ENCODE results near the gene ABCA1. TPM values are rescaled to one million over a fixed set of nuclear protein-coding genes. Genes with fewer than 3 reads are reported as not detected.

The ABCA1 gene
- total RNA-seq, 1 donor from 2014 or later, result 30.7 TPM

- Histone ChIP-seq H3K36me3 (peaks cover 0 to 97% of the 10 kb centered on the region in 2 donors), H3K4me3 (no peak overlapping the region), H3K27me3 (no peaks in the 10 kb centered on the region), H3K9me3 (no peaks in the 10 kb centered on the region), H3K4me1 (no peaks in the 10 kb centered on the region), H3K27ac (no peak overlapping the region)
- no peak for DNase-seq (ENCODE audit: extremely low spot score in 2 of 2)
- no peak for TF ChIP-seq POLR2AphosphoS5 (IDR thresholded peaks at IDR 0.05; ENCODE audit: insufficient read depth in 1 of 2, low read depth in 1 of 2)
- no peak for TF ChIP-seq POLR2A (IDR thresholded peaks at IDR 0.05)
- TF ChIP-seq CTCF (IDR thresholded peaks at IDR 0.05), result no peak
- intact Hi-C loops (cut with DNase I), result no loop called here
These were observed 125.0 kb downstream of the ABCA1 start for GRCh38 chr9:104802906-104803305.

GRCh38 chr9:104802110-104802509, 125.8 kb downstream of the ABCA1 start:
- Histone ChIP-seq H3K27ac (no peak overlapping the region), H3K27me3 (no peaks in the 10 kb centered on the region), H3K9me3 (no peaks in the 10 kb centered on the region), H3K36me3 (peaks cover 0 to 99% of the 10 kb centered on the region in 2 donors), H3K4me1 (no peaks in the 10 kb centered on the region), H3K4me3 (no peak overlapping the region)
- DNase-seq (ENCODE audit: extremely low spot score in 2 of 2), result no peak
- intact Hi-C loops (cut with DNase I), result no loop called here
- no peak for TF ChIP-seq POLR2AphosphoS5 (IDR thresholded peaks at IDR 0.05; ENCODE audit: insufficient read depth in 1 of 2, low read depth in 1 of 2)
- no peak for TF ChIP-seq POLR2A (IDR thresholded peaks at IDR 0.05)
- TF ChIP-seq CTCF (IDR thresholded peaks at IDR 0.05), result no peak

- Histone ChIP-seq H3K4me3 (no peak overlapping the region), H3K4me1 (no peaks in the 10 kb centered on the region), H3K9me3 (no peaks in the 10 kb centered on the region), H3K27ac (no peak overlapping the region), H3K36me3 (peaks cover 0 to 99% of the 10 kb centered on the region in 2 donors), H3K27me3 (no peaks in the 10 kb centered on the region)
- TF ChIP-seq POLR2A (IDR thresholded peaks at IDR 0.05) (no peak), CTCF (IDR thresholded peaks at IDR 0.05) (no peak), POLR2AphosphoS5 (IDR thresholded peaks at IDR 0.05; ENCODE audit: insufficient read depth in 1 of 2, low read depth in 1 of 2) (no peak)
- no peak for DNase-seq (ENCODE audit: extremely low spot score in 2 of 2)
- intact Hi-C loops (cut with DNase I), result no loop called here
These were observed 127.7 kb downstream of the ABCA1 start for GRCh38 chr9:104800068-104800785.

- intact Hi-C loops (cut with DNase I), result no loop called here
- DNase-seq (ENCODE audit: extremely low spot score in 2 of 2), result no peak
- H3K9me3 ChIP-seq, result no peaks in the 10 kb centered on the region
- H3K27me3 ChIP-seq, result no peaks in the 10 kb centered on the region
- TF ChIP-seq CTCF (IDR thresholded peaks at IDR 0.05) (no peak), POLR2A (IDR thresholded peaks at IDR 0.05) (no peak), POLR2AphosphoS5 (IDR thresholded peaks at IDR 0.05; ENCODE audit: insufficient read depth in 1 of 2, low read depth in 1 of 2) (no peak)
- no peak overlapping the region for H3K4me3 ChIP-seq
- H3K4me1 ChIP-seq, result no peaks in the 10 kb centered on the region
- peaks cover 0 to 99% of the 10 kb centered on the region in 2 donors for H3K36me3 ChIP-seq
- H3K27ac ChIP-seq, result no peak overlapping the region
These were observed 129.6 kb downstream of the ABCA1 start for GRCh38 chr9:104798209-104798995.

GRCh38 chr9:104795857-104796256, 132.1 kb downstream of the ABCA1 start:
- H3K4me3 ChIP-seq, result no peak overlapping the region
- H3K36me3 ChIP-seq, result peaks cover 4 to 99% of the 10 kb centered on the region in 2 donors
- H3K27me3 ChIP-seq, result no peaks in the 10 kb centered on the region
- TF ChIP-seq POLR2AphosphoS5 (IDR thresholded peaks at IDR 0.05; ENCODE audit: insufficient read depth in 1 of 2, low read depth in 1 of 2) (no peak), CTCF (IDR thresholded peaks at IDR 0.05) (no peak), POLR2A (IDR thresholded peaks at IDR 0.05) (no peak)
- intact Hi-C loops (cut with DNase I), result no loop called here
- H3K4me1 ChIP-seq, result no peaks in the 10 kb centered on the region
- H3K27ac ChIP-seq, result no peak overlapping the region
- no peak for DNase-seq (ENCODE audit: extremely low spot score in 2 of 2)
- no peaks in the 10 kb centered on the region for H3K9me3 ChIP-seq

All from vagina (tissue), 2 donors.